PC-3 (cell line): ENCODE data around the gene CD52.

Experiments used
- CTCF ChIP-seq: fragments of 300-600 bp; sonication (generic); conservative IDR thresholded peaks from 2 replicates; pipeline ENCODE4 v1.5.1; 2017; ENCODE audit warnings: antibody characterized with exemption, low read depth, mild to moderate bottlenecking, low read length
- EZH2 ChIP-seq: fragments of 300-600 bp; sonication (generic); IDR thresholded peaks from one replicate; pipeline ENCODE4 v1.6.1; 2017; ENCODE audit warnings: antibody characterized with exemption, mild to moderate bottlenecking, low read length; ENCODE audit not compliant: unreplicated experiment
- EZH2phosphoT487 ChIP-seq: fragments of 300-600 bp; sonication (generic); IDR thresholded peaks from 2 replicates; pipeline ENCODE4 v1.6.1; 2018; ENCODE audit warnings: mild to moderate bottlenecking, antibody characterized with exemption, low read length, borderline replicate concordance

DNA sequence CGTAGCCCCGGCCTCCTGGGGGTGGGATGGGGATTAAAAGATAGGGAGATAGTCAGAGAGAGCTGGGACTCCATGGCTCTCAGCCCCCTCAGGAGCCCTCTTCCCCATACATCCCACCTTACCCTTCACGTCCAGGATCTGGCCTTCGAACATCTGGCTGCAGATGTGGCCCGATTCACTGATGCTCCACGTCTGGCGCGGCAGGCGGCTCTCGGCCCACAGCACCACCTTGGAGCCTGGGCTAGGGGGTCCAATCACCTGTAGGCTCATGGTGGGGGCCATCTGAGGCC lies 4.2 kb downstream of the CD52 start:
- TF ChIP-seq EZH2 (no peak), CTCF (no peak), EZH2phosphoT487 (no peak)
